Gastrocnemius medialis (tissue), 4 donors: ENCODE data around the gene TYROBP. TPM values are rescaled to one million over a fixed set of nuclear protein-coding genes. Genes with fewer than 3 reads are reported as not detected.

Source experiments
- ATAC-seq, 2 donors: fragments of 150-250 bp; one replicate each; pipeline ENCODE4 v1.9.1; 2016
- DNase-seq, 2 donors: peaks; one replicate each; pipeline ENCODE4 v3.0.0-alpha.2; 2019
- H3K27ac ChIP-seq, 4 donors: fragments of 200-600 bp; sonication (generic); 1 replicate in 1 of 4; 2 replicates in 3 of 4; pipeline ENCODE4 v1.5.1; 2016 to 2018; ENCODE audit warnings: mild to moderate bottlenecking in 2 of 4, moderate library complexity in 1 of 4
- H3K27me3 ChIP-seq, 3 donors: fragments of 200-600 bp; sonication (generic) in 2 of 3; 1 replicate in 1 of 3; 2 replicates in 2 of 3; pipeline versions ENCODE4 v1.5.1 to v1.6.0; 2016 to 2019; ENCODE audit warnings: mild to moderate bottlenecking in 1 of 3, moderate library complexity in 1 of 3
- H3K36me3 ChIP-seq, 2 donors: fragments of 200-600 bp; sonication (generic) in 1 of 2; one replicate each; pipeline ENCODE4 v1.5.1; 2017 to 2018
- H3K4me1 ChIP-seq, 2 donors: fragments of 200-600 bp; sonication (generic) in 1 of 2; one replicate each; pipeline ENCODE4 v1.5.1; 2016 to 2017; ENCODE audit warnings: mild to moderate bottlenecking in 2 of 2
- H3K4me3 ChIP-seq, 4 donors: fragments of 200-600 bp; sonication (generic) in 3 of 4; 1 replicate in 1 of 4; 2 replicates in 3 of 4; pipeline ENCODE4 v1.5.1; 2016 to 2019; ENCODE audit warnings: mild to moderate bottlenecking in 2 of 4
- H3K9me3 ChIP-seq, 3 donors: fragments of 200-600 bp; sonication (generic) in 2 of 3; 1 replicate in 1 of 3; 2 replicates in 2 of 3; pipeline ENCODE4 v1.5.1; 2016 to 2019
- CTCF ChIP-seq, 5 experiments: fragments of 450-650 bp in 3 of 5; fragments of 200-600 bp in 2 of 5; sonication (generic) in 2 of 5; IDR thresholded peaks in 4 of 5; conservative IDR thresholded peaks in 1 of 5; 1 replicate in 4 of 5; 2 replicates in 1 of 5; pipeline ENCODE4 v1.5.1; 2016 to 2019; ENCODE audit warnings: antibody characterized with exemption in 5 of 5, mild to moderate bottlenecking in 3 of 5, moderate library complexity in 3 of 5
- POLR2A ChIP-seq, 2 donors: fragments of 450-650 bp; IDR thresholded peaks; one replicate each; pipeline ENCODE4 v1.6.1; 2017; ENCODE audit warnings: antibody characterized with exemption in 2 of 2, mild to moderate bottlenecking in 2 of 2, moderate library complexity in 2 of 2
- in situ Hi-C, 4 donors: fragments of 200-750 bp; cut with MboI; loops; one replicate each; pipeline versions ENCODE4 v1.15.0 to v1.8.0; 2017; ENCODE audit warnings: low sequenced_read_pairs in 4 of 4
- intact Hi-C: fragments of 100-400 bp; cut with DNase I; formaldehyde crosslinking; loops from one replicate; pipeline ENCODE4 v1.15.1; 2023; ENCODE audit warnings: low total_unique reads
- total RNA-seq, 4 donors: library from RNA; depleted of rRNA; stranded (reverse); fragments of >200 nt; gene quantifications; one replicate each; pipeline versions ENCODE4 v1.1.0 to v1.2.3, GENCODE V29; 2016

Gene TYROBP
- total RNA-seq, 4 donors from 2014 or later = 7.2 to 25.6 (median 18.2) TPM

- Histone ChIP-seq H3K4me3 (no peak overlapping the region), H3K9me3 (no peaks in the 10 kb centered on the region), H3K36me3 (peaks cover 0 to 17% of the 10 kb centered on the region in 2 donors), H3K4me1 (no peaks in the 10 kb centered on the region), H3K27ac (no peak overlapping the region), H3K27me3 (no peaks in the 10 kb centered on the region)
- in situ Hi-C loops (loop anchor here in 1 of 4 donors (10.0 kb wide), 1 partner anchor 50 kb away; the partner anchor contains the start of gene LRFN3), intact Hi-C loops (no loop called here)
- TF ChIP-seq CTCF (IDR thresholded peaks at IDR 0.05 in 4 of 5, conservative IDR thresholded peaks at IDR 0.05 in 1 of 5) (no peak), POLR2A (IDR thresholded peaks at IDR 0.05) (no peak)
- ATAC-seq (no peak), DNase-seq (no peak)
Observed at GRCh38 chr19:35885225-35885738, 22.8 kb downstream of the TYROBP start.

- Histone ChIP-seq H3K4me3 (no peak overlapping the region), H3K27me3 (no peaks in the 10 kb centered on the region), H3K9me3 (no peaks in the 10 kb centered on the region), H3K4me1 (no peaks in the 10 kb centered on the region), H3K36me3 (peaks cover 0 to 10% of the 10 kb centered on the region in 2 donors), H3K27ac (no peak overlapping the region)
- TF ChIP-seq CTCF (IDR thresholded peaks at IDR 0.05 in 4 of 5, conservative IDR thresholded peaks at IDR 0.05 in 1 of 5) (no peak), POLR2A (IDR thresholded peaks at IDR 0.05) (no peak)
- DNase-seq (no peak), ATAC-seq (no peak)
- in situ Hi-C loops = loop anchor here in 1 of 4 donors (10.0 kb wide), 1 partner anchor 51 kb away; the partner anchor contains the start of gene LRFN3
- intact Hi-C loops = no loop called here
Observed at GRCh38 chr19:35883882-35884281, 24.2 kb downstream of the TYROBP start.

GRCh38 chr19:35882114-35882832, 25.8 kb downstream of the TYROBP start:
- in situ Hi-C loops (loop anchor here in 1 of 4 donors (10.0 kb wide), 1 partner anchor 53 kb away; the partner anchor contains the start of gene LRFN3), intact Hi-C loops (loop anchor here (1.0 kb wide), 1 partner anchor 49 kb away; no protein-coding TSS in a partner anchor)
- Histone ChIP-seq H3K9me3 (no peaks in the 10 kb centered on the region), H3K4me1 (no peaks in the 10 kb centered on the region), H3K36me3 (no peaks in the 10 kb centered on the region), H3K27ac (no peak overlapping the region), H3K4me3 (no peak overlapping the region), H3K27me3 (peaks cover 0 to 9% (median 4%) of the 10 kb centered on the region in 3 donors)
- ATAC-seq (peak in 1 of 2 donors; percentile 63), DNase-seq (no peak)
- no peak for TF ChIP-seq POLR2A (IDR thresholded peaks at IDR 0.05)
- TF ChIP-seq CTCF (IDR thresholded peaks at IDR 0.05 in 4 of 5, conservative IDR thresholded peaks at IDR 0.05 in 1 of 5) = peak in 4 of 5 experiments; percentile 17 to 44 (median 28)

GRCh38 chr19:35879770-35880317, 28.3 kb downstream of the TYROBP start:
- Histone ChIP-seq H3K4me1 (no peaks in the 10 kb centered on the region), H3K27me3 (peaks cover 0 to 12% (median 4%) of the 10 kb centered on the region in 3 donors), H3K9me3 (no peaks in the 10 kb centered on the region), H3K27ac (no peak overlapping the region), H3K36me3 (no peaks in the 10 kb centered on the region), H3K4me3 (no peak overlapping the region)
- ATAC-seq = peak; percentile 68 to 79
- in situ Hi-C loops = loop anchor here in 1 of 4 donors (10.0 kb wide), 1 partner anchor 55 kb away; the partner anchor contains the start of gene LRFN3
- no peak for TF ChIP-seq CTCF (IDR thresholded peaks at IDR 0.05 in 4 of 5, conservative IDR thresholded peaks at IDR 0.05 in 1 of 5)
- no peak for TF ChIP-seq POLR2A (IDR thresholded peaks at IDR 0.05)
- DNase-seq = peak; percentile 56 to 63
- intact Hi-C loops = no loop called here
